NCI-H1417 treated with DMSO at 0.1 percent for 48 hours (cell line): Measurements from ENCODE around the gene SPEM2.
"Not testable (repeated sequence)": the region's sequence is repeated elsewhere in the genome, so short reads cannot be mapped to it uniquely, and the experiment has no call there.

ENCODE experiments used
- DNase-seq: peaks from one replicate; lab custom pipeline; 2025; lab: John Stamatoyannopoulos, UW

Gene SPEM2

DNA sequence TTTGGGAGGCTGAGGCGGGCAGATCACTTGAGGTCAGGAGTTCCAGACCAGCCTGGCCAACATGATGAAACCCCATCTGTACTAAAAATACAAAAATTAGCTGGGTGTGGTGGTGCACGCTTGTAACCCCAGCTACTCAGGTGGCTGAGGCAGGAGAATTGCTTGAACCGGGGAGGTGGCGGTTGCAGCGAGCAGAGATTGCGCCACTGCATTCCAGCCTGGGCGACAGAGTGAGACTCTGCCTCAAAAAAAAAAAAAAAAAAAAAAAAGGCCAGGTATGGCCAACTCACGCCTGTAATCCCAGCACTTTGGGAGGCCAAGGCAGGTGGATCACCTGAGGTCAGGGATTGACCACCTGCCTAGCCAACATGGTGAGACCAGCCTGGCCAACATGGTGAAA, 49.4 kb downstream of the SPEM2 start:
- DNase-seq = not testable (repeated sequence)

GRCh38 chr17:7475764-7476422, 50.5 kb downstream of the SPEM2 start:
- DNase-seq = no peak

- no peak for DNase-seq
Measured at GRCh38 chr17:7476494-7476893, 51.1 kb downstream of the SPEM2 start.

DNA sequence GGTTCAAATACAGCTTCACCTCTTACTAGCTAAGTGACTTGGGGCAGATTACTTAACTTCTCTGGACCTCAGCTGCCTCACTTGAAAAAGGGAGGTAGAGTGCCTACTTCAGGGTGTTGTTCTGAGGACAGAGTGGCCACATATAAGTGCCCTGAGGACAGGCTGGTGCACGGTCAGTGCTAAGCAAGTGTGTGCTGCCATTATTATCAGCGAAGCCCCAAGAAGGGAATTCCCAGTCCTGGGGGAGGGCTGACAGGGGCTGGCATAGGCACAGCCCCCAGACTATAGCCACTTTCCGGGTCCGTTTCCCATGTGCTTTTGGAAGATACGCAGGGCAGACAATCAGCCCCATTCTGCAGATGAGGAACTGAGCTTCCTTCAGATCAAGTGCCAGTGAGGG, 51.5 kb downstream of the SPEM2 start:
- no peak for DNase-seq
